Mammary epithelial cell (primary cell): ENCODE measurements around the gene FAM13A.

Source experiments
- EZH2 ChIP-seq: IDR thresholded peaks from 2 replicates; pipeline ENCODE4 v1.6.1; 2012; ENCODE audit warnings: low read length, inconsistent platforms, borderline replicate concordance
- TF ChIP-seq, protein P1 (sequence below), 2 donors: IDR thresholded peaks in 1 of 2; conservative IDR thresholded peaks in 1 of 2; 2 replicates each; pipeline ENCODE4 v1.5.1; 2011 to 2012; ENCODE audit warnings: inconsistent platforms in 2 of 2, low read length in 2 of 2, mild to moderate bottlenecking in 2 of 2, control low read depth in 1 of 2, low read depth in 1 of 2; ENCODE audit not compliant: insufficient read depth in 1 of 2; ENCODE audit errors: extremely low read depth in 1 of 2

DNA sequence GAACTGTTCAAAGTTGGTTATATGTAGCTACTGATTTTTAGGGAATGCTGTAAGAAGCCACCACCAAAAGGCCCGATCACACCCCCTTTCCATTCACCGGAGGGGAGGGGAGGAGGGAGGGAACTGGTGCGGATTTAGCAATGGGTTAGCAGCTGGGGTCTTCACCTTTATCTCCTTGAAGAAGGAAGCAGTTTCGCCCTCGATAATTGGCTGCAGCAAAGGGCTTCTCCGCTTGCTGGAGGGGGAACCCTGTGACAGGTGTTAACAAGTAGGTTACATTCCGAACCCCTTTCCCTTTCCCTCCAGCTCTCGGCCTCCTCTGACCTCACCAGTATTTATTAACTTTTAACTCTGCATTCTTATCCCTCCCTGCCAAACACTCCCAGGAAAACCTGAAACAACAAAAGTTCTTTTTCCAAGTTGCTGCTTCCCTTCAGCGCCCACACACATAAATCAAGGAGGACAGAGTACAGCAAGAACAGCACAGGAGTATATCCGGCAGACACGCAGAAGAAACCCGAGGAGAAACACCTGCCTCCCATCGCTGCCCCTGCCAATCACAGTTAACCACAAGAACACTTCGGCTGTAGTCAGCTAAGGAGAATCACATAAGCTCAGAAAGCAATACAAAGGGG lies 319.6 kb downstream of the FAM13A start:
- TF ChIP-seq, protein P1, sequence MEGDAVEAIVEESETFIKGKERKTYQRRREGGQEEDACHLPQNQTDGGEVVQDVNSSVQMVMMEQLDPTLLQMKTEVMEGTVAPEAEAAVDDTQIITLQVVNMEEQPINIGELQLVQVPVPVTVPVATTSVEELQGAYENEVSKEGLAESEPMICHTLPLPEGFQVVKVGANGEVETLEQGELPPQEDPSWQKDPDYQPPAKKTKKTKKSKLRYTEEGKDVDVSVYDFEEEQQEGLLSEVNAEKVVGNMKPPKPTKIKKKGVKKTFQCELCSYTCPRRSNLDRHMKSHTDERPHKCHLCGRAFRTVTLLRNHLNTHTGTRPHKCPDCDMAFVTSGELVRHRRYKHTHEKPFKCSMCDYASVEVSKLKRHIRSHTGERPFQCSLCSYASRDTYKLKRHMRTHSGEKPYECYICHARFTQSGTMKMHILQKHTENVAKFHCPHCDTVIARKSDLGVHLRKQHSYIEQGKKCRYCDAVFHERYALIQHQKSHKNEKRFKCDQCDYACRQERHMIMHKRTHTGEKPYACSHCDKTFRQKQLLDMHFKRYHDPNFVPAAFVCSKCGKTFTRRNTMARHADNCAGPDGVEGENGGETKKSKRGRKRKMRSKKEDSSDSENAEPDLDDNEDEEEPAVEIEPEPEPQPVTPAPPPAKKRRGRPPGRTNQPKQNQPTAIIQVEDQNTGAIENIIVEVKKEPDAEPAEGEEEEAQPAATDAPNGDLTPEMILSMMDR (conservative IDR thresholded peaks at IDR 0.05 in 1 of 2, IDR thresholded peaks at IDR 0.05 in 1 of 2; ENCODE audit: extremely low read depth in 1 of 2, insufficient read depth in 1 of 2, low read depth in 1 of 2, low read length in 2 of 2): no peak
- no peak for TF ChIP-seq EZH2
